ENCODE results near the gene PI4KB. TPM values are rescaled to one million over a fixed set of nuclear protein-coding genes. Genes with fewer than 3 reads are reported as not detected.

The PI4KB gene
- total and polyA plus RNA-seq, 2 of the 13 experiments (the other 11 are each of a cell fraction or from before 2014, with no cell fraction given): 19.5 to 29.3 TPM

DNA sequence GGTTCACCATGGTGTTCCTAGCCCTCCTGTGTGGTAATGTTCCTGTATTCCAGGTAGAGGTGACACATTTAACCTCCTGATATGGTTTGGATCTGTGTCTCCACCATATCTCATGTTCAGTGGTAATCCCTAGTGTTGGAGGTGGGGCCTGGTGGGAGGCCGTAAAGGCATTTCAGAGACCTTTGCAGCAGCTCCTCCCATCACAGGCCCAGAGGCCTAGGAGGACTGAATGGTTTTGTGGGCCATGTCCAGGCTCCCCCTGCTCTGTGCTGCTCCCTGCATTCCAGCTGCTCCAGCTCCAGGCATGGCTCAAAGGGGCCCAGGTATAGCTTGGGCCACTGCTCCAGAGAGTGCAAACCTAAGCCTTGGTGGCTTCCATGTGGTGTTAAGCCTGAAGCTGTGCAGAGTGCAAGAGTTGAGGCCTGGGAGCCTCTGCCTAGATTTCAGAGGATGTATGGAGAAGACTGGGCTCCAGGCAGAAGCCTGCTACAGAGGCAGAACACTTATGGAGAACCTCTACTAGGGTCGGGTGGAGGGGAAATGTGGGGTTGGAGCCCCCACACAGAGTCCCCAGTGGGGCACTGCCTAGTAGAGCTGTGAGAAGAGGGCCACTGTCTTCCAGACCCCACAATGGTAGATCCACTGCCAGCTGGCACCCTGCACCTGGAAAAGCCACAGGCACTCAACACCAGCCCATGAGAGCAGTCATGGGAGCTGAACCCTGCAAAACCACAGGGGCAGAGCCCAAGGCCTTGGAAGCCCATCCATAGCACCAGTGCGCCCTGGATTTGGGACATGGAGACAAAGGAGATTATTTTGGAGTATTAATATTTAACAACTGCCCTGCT is 35.3 kb upstream of the PI4KB start:
- H2AFZ ChIP-seq (ENCODE audit: low read length): no peak overlapping the region
- H3K27ac ChIP-seq (ENCODE audit: extremely low read length, insufficient read depth, low read length): no peak overlapping the region
- intact Hi-C loops (cut with micrococcal nuclease; ENCODE audit: unreplicated experiment): no loop called here
- no peak overlapping the region for H3K4me2 ChIP-seq (ENCODE audit: low read depth, low read length)
- in situ Hi-C loops (cut with HindIII; ENCODE audit: extremely low pct_ligation_motif_present, low pct_unique_long_range_greater_than_20kb): no loop called here
- H3K4me3 ChIP-seq (replicated peaks in 1 of 3; ENCODE audit: insufficient read depth in 1 of 3, low read depth in 2 of 3, low read length in 3 of 3): no peak overlapping the region
- CTCF ChIA-PET (ENCODE audit: low intra/inter-chr PET ratio, low total read pairs): no interaction called here
- no TSS peak for BruUV-seq (replicated peaks)
- H3K27me3 ChIP-seq (ENCODE audit: control insufficient read depth in 1 of 2, insufficient read depth in 2 of 2, low read length in 2 of 2): no peaks in the 10 kb centered on the region
- FAIRE-seq (no peak), DNase-seq (ENCODE audit: low spot score) (no peak), ATAC-seq (no peak)
- POLR2A ChIA-PET: no interaction called here
- no peak overlapping the region for H3K9ac ChIP-seq (ENCODE audit: insufficient read depth, low read depth, low read length)
- H3K79me2 ChIP-seq (ENCODE audit: insufficient read depth, low read length): no peaks in the 10 kb centered on the region
- no peaks in the 10 kb centered on the region for H4K20me1 ChIP-seq (ENCODE audit: insufficient read depth, low read length)
- peaks cover 8 to 18% of the 10 kb centered on the region in 2 experiments; a peak in 4 of 5 replicates for H3K36me3 ChIP-seq (replicated peaks in 1 of 2; ENCODE audit: control insufficient read depth in 1 of 2, insufficient read depth in 2 of 2, low read length in 2 of 2)
- 88% methylated on average over 2 of the region's 3 CpGs for WGBS (ENCODE audit: low lambda C conversion rate)
- TF ChIP-seq NFYB (CRISPR knock-in tag; IDR thresholded peaks at IDR 0.05): no peak
- H3K9me3 ChIP-seq (ENCODE audit: low read length): peaks cover 14% of the 10 kb centered on the region
- H3K4me1 ChIP-seq (ENCODE audit: insufficient read depth, low read length): no peaks in the 10 kb centered on the region

DNA sequence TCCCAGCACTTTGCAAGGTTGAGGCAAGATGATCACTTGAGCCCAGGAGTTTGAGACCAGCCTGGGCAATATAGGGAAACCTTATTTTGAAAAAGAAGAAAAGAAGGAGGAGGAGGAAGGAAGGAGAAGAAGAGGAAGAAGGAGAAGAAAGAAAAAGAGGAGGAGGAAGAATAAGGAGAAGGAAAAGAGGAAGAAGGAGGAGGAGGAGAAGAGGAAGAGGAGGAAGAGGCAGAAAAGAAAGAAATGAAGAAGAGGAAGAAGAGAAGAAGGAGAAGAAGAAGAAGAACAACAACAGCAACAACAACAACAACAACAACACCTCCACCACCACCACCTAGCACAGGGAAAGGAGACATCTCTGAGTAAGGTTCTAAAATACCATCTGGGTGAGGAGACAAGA is 34.7 kb upstream of the PI4KB start:
- H3K9me3 ChIP-seq (ENCODE audit: low read length): peaks cover 14% of the 10 kb centered on the region
- ChIA-PET POLR2A (no interaction called here), CTCF (ENCODE audit: low intra/inter-chr PET ratio, low total read pairs) (no interaction called here)
- TF ChIP-seq ZNF12 (CRISPR knock-in tag; IDR thresholded peaks at IDR 0.05): no peak
- no peak for TF ChIP-seq ZNF274 (CRISPR knock-in tag; IDR thresholded peaks at IDR 0.05)
- TF ChIP-seq, protein P1, sequence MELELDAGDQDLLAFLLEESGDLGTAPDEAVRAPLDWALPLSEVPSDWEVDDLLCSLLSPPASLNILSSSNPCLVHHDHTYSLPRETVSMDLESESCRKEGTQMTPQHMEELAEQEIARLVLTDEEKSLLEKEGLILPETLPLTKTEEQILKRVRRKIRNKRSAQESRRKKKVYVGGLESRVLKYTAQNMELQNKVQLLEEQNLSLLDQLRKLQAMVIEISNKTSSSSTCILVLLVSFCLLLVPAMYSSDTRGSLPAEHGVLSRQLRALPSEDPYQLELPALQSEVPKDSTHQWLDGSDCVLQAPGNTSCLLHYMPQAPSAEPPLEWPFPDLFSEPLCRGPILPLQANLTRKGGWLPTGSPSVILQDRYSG (CRISPR knock-in tag; IDR thresholded peaks at IDR 0.05): no peak
- TF ChIP-seq, protein P2, sequence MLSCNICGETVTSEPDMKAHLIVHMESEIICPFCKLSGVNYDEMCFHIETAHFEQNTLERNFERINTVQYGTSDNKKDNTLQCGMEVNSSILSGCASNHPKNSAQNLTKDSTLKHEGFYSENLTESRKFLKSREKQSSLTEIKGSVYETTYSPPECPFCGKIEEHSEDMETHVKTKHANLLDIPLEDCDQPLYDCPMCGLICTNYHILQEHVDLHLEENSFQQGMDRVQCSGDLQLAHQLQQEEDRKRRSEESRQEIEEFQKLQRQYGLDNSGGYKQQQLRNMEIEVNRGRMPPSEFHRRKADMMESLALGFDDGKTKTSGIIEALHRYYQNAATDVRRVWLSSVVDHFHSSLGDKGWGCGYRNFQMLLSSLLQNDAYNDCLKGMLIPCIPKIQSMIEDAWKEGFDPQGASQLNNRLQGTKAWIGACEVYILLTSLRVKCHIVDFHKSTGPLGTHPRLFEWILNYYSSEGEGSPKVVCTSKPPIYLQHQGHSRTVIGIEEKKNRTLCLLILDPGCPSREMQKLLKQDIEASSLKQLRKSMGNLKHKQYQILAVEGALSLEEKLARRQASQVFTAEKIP (CRISPR knock-in tag; IDR thresholded peaks at IDR 0.05; ENCODE audit: borderline replicate concordance): no peak
- TF ChIP-seq, protein P3, sequence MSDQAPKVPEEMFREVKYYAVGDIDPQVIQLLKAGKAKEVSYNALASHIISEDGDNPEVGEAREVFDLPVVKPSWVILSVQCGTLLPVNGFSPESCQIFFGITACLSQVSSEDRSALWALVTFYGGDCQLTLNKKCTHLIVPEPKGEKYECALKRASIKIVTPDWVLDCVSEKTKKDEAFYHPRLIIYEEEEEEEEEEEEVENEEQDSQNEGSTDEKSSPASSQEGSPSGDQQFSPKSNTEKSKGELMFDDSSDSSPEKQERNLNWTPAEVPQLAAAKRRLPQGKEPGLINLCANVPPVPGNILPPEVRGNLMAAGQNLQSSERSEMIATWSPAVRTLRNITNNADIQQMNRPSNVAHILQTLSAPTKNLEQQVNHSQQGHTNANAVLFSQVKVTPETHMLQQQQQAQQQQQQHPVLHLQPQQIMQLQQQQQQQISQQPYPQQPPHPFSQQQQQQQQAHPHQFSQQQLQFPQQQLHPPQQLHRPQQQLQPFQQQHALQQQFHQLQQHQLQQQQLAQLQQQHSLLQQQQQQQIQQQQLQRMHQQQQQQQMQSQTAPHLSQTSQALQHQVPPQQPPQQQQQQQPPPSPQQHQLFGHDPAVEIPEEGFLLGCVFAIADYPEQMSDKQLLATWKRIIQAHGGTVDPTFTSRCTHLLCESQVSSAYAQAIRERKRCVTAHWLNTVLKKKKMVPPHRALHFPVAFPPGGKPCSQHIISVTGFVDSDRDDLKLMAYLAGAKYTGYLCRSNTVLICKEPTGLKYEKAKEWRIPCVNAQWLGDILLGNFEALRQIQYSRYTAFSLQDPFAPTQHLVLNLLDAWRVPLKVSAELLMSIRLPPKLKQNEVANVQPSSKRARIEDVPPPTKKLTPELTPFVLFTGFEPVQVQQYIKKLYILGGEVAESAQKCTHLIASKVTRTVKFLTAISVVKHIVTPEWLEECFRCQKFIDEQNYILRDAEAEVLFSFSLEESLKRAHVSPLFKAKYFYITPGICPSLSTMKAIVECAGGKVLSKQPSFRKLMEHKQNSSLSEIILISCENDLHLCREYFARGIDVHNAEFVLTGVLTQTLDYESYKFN (CRISPR knock-in tag; conservative IDR thresholded peaks at IDR 0.05): no peak
- H3K27ac ChIP-seq (ENCODE audit: extremely low read length, insufficient read depth, low read length): no peak overlapping the region
- H3K4me1 ChIP-seq (ENCODE audit: insufficient read depth, low read length): no peaks in the 10 kb centered on the region
- H3K4me2 ChIP-seq (ENCODE audit: low read depth, low read length): no peak overlapping the region
- ATAC-seq (no peak), FAIRE-seq (no peak), DNase-seq (ENCODE audit: low spot score) (no peak)
- no peak overlapping the region for H3K4me3 ChIP-seq (replicated peaks in 1 of 3; ENCODE audit: insufficient read depth in 1 of 3, low read depth in 2 of 3, low read length in 3 of 3)
- H3K9ac ChIP-seq (ENCODE audit: insufficient read depth, low read depth, low read length): no peak overlapping the region
- intact Hi-C loops (cut with micrococcal nuclease; ENCODE audit: unreplicated experiment): no loop called here
- H2AFZ ChIP-seq (ENCODE audit: low read length): no peak overlapping the region
- in situ Hi-C loops (cut with HindIII; ENCODE audit: extremely low pct_ligation_motif_present, low pct_unique_long_range_greater_than_20kb): no loop called here
- no peaks in the 10 kb centered on the region for H3K79me2 ChIP-seq (ENCODE audit: insufficient read depth, low read length)
- no TSS peak for BruUV-seq (replicated peaks)
- H3K36me3 ChIP-seq (replicated peaks in 1 of 2; ENCODE audit: control insufficient read depth in 1 of 2, insufficient read depth in 2 of 2, low read length in 2 of 2): peaks cover 6 to 18% of the 10 kb centered on the region in 2 experiments; a peak in 4 of 5 replicates
- no peaks in the 10 kb centered on the region for H4K20me1 ChIP-seq (ENCODE audit: insufficient read depth, low read length)
- no peaks in the 10 kb centered on the region for H3K27me3 ChIP-seq (ENCODE audit: control insufficient read depth in 1 of 2, insufficient read depth in 2 of 2, low read length in 2 of 2)

Measured in HepG2 (cell line).